Ascending aorta (tissue), 2 donors: ENCODE data around the gene PTGR1. TPM values are rescaled to one million over a fixed set of nuclear protein-coding genes. Genes with fewer than 3 reads are reported as not detected.

ENCODE experiments used
- DNase-seq, 2 donors: peaks; one replicate each; pipeline ENCODE4 v3.0.0-alpha.2; 2019; ENCODE audit warnings: low spot score in 2 of 2
- H3K27ac ChIP-seq, 2 donors: fragments of 200-600 bp; sonication (generic); one replicate each; pipeline ENCODE4 v1.5.1; 2016 to 2017; ENCODE audit warnings: mild to moderate bottlenecking in 1 of 2
- H3K27me3 ChIP-seq: fragments of 200-600 bp; sonication (generic); one replicate; pipeline ENCODE4 v1.5.1; 2017
- H3K36me3 ChIP-seq, 2 donors: fragments of 200-600 bp; sonication (generic); one replicate each; pipeline ENCODE4 v1.5.1; 2016
- H3K4me1 ChIP-seq, 2 donors: fragments of 200-600 bp; sonication (generic); one replicate each; pipeline ENCODE4 v1.5.1; 2016 to 2017; ENCODE audit warnings: mild to moderate bottlenecking in 1 of 2
- H3K4me3 ChIP-seq, 2 donors: fragments of 200-600 bp; sonication (generic); one replicate each; pipeline ENCODE4 v1.5.1; 2016 to 2017; ENCODE audit warnings: mild to moderate bottlenecking in 1 of 2
- H3K9me3 ChIP-seq, 2 donors: fragments of 200-600 bp; sonication (generic); one replicate each; pipeline ENCODE4 v1.5.1; 2016
- intact Hi-C: fragments of 100-400 bp; cut with DNase I; formaldehyde crosslinking; loops from one replicate; pipeline ENCODE4 v1.15.1; 2023
- total RNA-seq: library from RNA; depleted of rRNA; stranded (reverse); fragments of >200 nt; gene quantifications from one replicate; pipeline ENCODE4 v1.1.0, GENCODE V29; 2016
- TF ChIP-seq, protein P1 (sequence below), 3 experiments: fragments of 200-600 bp in 2 of 3; fragments of 450-650 bp in 1 of 3; sonication (generic) in 2 of 3; IDR thresholded peaks; one replicate each; pipeline ENCODE4 v1.5.1; 2016 to 2019; ENCODE audit warnings: antibody characterized with exemption in 3 of 3, mild to moderate bottlenecking in 1 of 3, moderate library complexity in 1 of 3

Gene PTGR1
- 86.2 TPM for total RNA-seq

GRCh38 chr9:111599092-111599954 is at the start of gene PTGR1:
Gene PTGR1, minus strand, starts transcription at chr9:111599647. Its CDS starts 2,225 bp downstream, at chr9:111597422.
- TF ChIP-seq, protein P1, sequence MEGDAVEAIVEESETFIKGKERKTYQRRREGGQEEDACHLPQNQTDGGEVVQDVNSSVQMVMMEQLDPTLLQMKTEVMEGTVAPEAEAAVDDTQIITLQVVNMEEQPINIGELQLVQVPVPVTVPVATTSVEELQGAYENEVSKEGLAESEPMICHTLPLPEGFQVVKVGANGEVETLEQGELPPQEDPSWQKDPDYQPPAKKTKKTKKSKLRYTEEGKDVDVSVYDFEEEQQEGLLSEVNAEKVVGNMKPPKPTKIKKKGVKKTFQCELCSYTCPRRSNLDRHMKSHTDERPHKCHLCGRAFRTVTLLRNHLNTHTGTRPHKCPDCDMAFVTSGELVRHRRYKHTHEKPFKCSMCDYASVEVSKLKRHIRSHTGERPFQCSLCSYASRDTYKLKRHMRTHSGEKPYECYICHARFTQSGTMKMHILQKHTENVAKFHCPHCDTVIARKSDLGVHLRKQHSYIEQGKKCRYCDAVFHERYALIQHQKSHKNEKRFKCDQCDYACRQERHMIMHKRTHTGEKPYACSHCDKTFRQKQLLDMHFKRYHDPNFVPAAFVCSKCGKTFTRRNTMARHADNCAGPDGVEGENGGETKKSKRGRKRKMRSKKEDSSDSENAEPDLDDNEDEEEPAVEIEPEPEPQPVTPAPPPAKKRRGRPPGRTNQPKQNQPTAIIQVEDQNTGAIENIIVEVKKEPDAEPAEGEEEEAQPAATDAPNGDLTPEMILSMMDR (IDR thresholded peaks at IDR 0.05) = no peak

DNA sequence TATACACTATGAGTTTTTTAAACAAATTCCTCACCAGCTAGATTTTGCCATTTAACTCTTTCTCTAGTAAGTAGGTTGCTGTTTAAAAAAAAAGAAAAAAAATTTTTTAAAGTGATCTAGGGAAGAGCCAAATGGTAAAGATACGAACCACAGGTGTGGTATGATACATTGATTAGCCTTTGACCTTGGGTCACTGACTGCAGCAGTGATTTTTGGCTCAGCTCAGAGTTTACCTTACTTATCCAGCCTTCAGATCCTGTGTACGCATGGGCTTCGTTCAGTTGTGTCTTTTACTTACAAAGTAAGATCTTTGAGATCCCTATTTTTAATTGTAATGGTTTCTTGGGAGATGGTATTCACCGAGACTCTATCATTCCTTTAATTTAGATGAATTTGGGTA is 49.6 kb upstream of the PTGR1 start:
- Histone ChIP-seq H3K27me3 (no peaks in the 10 kb centered on the region), H3K36me3 (peaks cover 3 to 25% of the 10 kb centered on the region in 2 donors), H3K4me1 (no peaks in the 10 kb centered on the region), H3K9me3 (no peaks in the 10 kb centered on the region), H3K4me3 (no peak overlapping the region), H3K27ac (no peak overlapping the region)
- TF ChIP-seq, protein P1 (IDR thresholded peaks at IDR 0.05) = no peak
- DNase-seq = no peak
- intact Hi-C loops = no loop called here

More at GRCh38 chr9:111599092-111599954, at the start of gene PTGR1:
- peak within 1 kb of the TSS; percentile 74 to 85 for H3K4me3 ChIP-seq
- H3K27ac ChIP-seq = peak within 1 kb of the TSS; percentile 78 to 86
- DNase-seq = peak; percentile 21 to 92
- no peaks in the 10 kb centered on the region for H3K9me3 ChIP-seq
- H3K36me3 ChIP-seq = peaks cover 6 to 23% of the 10 kb centered on the region in 2 donors
- peaks cover 0 to 7% of the 10 kb centered on the region in 2 donors for H3K4me1 ChIP-seq
- intact Hi-C loops = loop anchor here (1.0 to 5.0 kb wide), 4 partner anchors 32 to 478 kb away; partner anchors contain the start of genes DNAJC25, GNG10 and UGCG
- no peaks in the 10 kb centered on the region for H3K27me3 ChIP-seq

GRCh38 chr9:111648066-111648465 is 48.6 kb upstream of the PTGR1 start:
- Histone ChIP-seq H3K27me3 (no peaks in the 10 kb centered on the region), H3K27ac (no peak overlapping the region)
- TF ChIP-seq, protein P1 (IDR thresholded peaks at IDR 0.05) = no peak

DNA sequence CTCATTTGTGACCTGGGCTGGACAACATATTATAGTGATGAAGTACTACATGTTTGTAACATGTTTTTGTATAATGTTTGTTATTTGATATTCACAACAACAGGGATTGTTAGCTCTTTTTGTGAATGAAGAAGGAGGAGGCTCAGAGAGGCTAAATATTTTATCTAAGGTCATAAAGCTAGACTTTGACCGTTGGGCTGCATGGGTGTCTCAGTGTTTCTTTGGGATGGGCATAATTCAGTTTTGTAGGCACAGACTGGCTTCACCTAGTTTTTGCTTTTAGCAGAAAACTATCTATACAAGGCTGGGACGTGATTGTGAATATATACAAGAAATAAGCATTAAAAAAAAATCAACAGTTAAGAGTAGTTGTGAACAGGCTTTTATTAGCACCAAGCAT is 47.0 kb upstream of the PTGR1 start:
- H3K27me3 ChIP-seq = no peaks in the 10 kb centered on the region
- TF ChIP-seq, protein P1 (IDR thresholded peaks at IDR 0.05) = no peak
- H3K9me3 ChIP-seq = no peaks in the 10 kb centered on the region
- peaks cover 3 to 19% of the 10 kb centered on the region in 2 donors for H3K36me3 ChIP-seq
- DNase-seq = no peak
- H3K27ac ChIP-seq = no peak overlapping the region
- H3K4me1 ChIP-seq = no peaks in the 10 kb centered on the region
- no peak overlapping the region for H3K4me3 ChIP-seq
- intact Hi-C loops = no loop called here

More at GRCh38 chr9:111648066-111648465, 48.6 kb upstream of the PTGR1 start:
- no peak for DNase-seq
- Histone ChIP-seq H3K9me3 (no peaks in the 10 kb centered on the region), H3K36me3 (peaks cover 3 to 19% of the 10 kb centered on the region in 2 donors), H3K4me1 (no peaks in the 10 kb centered on the region), H3K4me3 (no peak overlapping the region)
- intact Hi-C loops = no loop called here

DNA sequence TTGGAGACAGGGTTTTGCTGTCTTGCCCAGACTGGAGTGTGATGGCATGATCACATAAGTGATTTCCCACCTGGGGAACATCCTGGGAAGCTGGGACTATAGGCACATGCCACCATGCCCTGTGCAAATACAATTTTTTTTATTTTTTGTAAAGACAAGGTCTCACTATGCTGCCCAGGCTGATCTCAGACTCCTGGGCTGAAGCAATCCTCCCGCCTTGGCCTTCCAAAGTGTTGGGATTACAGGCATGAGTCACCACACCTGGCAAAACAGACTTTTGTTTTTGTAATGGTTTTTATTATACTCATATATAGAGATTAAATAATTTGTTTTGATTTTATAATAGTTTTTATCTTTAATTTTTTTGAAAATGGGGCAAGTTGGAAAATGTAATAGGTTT is 46.4 kb upstream of the PTGR1 start:
- Histone ChIP-seq H3K9me3 (no peaks in the 10 kb centered on the region), H3K27me3 (no peaks in the 10 kb centered on the region), H3K36me3 (peaks cover 3 to 19% of the 10 kb centered on the region in 2 donors), H3K4me3 (no peak overlapping the region), H3K4me1 (no peaks in the 10 kb centered on the region), H3K27ac (no peak overlapping the region)
- no peak for DNase-seq
- intact Hi-C loops = no loop called here
- TF ChIP-seq, protein P1 (IDR thresholded peaks at IDR 0.05) = no peak
